Measurements from ENCODE around the gene P3H1.
"Not testable (repeated sequence)": the region's sequence is repeated elsewhere in the genome, so short reads cannot be mapped to it uniquely, and the experiment has no call there.

Gene P3H1

GRCh38 chr1:42730002-42730401 lies 36.8 kb downstream of the P3H1 start:
- no peak for FAIRE-seq
- no peak for TF ChIP-seq CTCF (IDR thresholded peaks at IDR 0.05; ENCODE audit: insufficient read depth, missing control alignments)
- no peak for DNase-seq (ENCODE audit: insufficient read length, low spot score)

GRCh38 chr1:42725820-42726219 lies 41.0 kb downstream of the P3H1 start:
- FAIRE-seq; DNase-seq (ENCODE audit: insufficient read length, low spot score): not testable (repeated sequence)

GRCh38 chr1:42723511-42723910 lies 43.3 kb downstream of the P3H1 start:
- DNase-seq (ENCODE audit: insufficient read length, low spot score): no peak
- no peak for TF ChIP-seq CTCF (IDR thresholded peaks at IDR 0.05; ENCODE audit: insufficient read depth, missing control alignments)
- no peak for FAIRE-seq

GRCh38 chr1:42722403-42722802 lies 44.4 kb downstream of the P3H1 start:
- not testable (repeated sequence) for DNase-seq (ENCODE audit: insufficient read length, low spot score); FAIRE-seq

GRCh38 chr1:42721926-42722325 lies 44.9 kb downstream of the P3H1 start:
- FAIRE-seq: no peak
- no peak for DNase-seq (ENCODE audit: insufficient read length, low spot score)
- no peak for TF ChIP-seq CTCF (IDR thresholded peaks at IDR 0.05; ENCODE audit: insufficient read depth, missing control alignments)

- DNase-seq (ENCODE audit: insufficient read length, low spot score) (no peak), FAIRE-seq (no peak)
- TF ChIP-seq CTCF (IDR thresholded peaks at IDR 0.05; ENCODE audit: insufficient read depth, missing control alignments): no peak
Observed at GRCh38 chr1:42720868-42721267, 46.0 kb downstream of the P3H1 start.

- DNase-seq (ENCODE audit: insufficient read length, low spot score); FAIRE-seq: not testable (repeated sequence)
Observed at GRCh38 chr1:42714441-42714840, 52.4 kb downstream of the P3H1 start.

- no peak for FAIRE-seq
- TF ChIP-seq CTCF (IDR thresholded peaks at IDR 0.05; ENCODE audit: insufficient read depth, missing control alignments): no peak
- DNase-seq (ENCODE audit: insufficient read length, low spot score): no peak
Observed at GRCh38 chr1:42713293-42713692, 53.5 kb downstream of the P3H1 start.

GRCh38 chr1:42712808-42713207 lies 54.0 kb downstream of the P3H1 start:
- FAIRE-seq; DNase-seq (ENCODE audit: insufficient read length, low spot score): not testable (repeated sequence)
